GM18511 (cell line): ENCODE results near the gene KIF1A.

ENCODE experiments used
- ATAC-seq: cut with Tn5 transposase; IDR thresholded peaks from one replicate; pipeline ENCODE4 v1.9.1; 2021; ENCODE audit warnings: mild to moderate bottlenecking, moderate library complexity; ENCODE audit not compliant: unreplicated experiment

Gene KIF1A

DNA sequence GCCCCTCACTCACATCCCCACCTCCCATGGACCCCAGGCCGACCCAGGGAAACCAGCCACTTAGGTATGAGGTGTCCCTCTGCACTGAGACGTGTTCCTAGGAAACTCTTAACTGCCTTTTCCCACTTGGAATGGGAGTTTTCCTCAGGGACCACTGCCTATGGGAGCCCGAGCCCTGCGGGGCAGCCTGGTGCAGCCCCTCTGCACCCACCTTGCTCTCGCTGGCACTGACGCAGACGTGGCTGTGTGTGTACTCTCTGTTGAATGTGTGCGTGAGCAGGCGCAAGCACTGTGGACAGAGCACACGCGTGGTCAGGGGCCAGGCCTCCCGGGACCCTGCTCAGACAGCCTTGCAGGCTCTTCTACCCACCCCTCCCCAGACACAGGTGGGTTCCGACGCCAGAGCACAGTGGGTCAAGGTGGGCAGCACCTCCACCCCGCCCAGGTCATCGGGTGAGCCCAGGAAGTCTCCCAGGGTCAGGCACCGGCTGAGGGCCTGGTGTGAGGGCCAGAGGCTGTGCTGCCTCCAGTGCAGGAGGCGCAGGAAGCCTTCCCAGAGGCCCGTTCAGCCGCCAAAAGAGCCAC lies 98.3 kb downstream of the KIF1A start:
- no peak for ATAC-seq

DNA sequence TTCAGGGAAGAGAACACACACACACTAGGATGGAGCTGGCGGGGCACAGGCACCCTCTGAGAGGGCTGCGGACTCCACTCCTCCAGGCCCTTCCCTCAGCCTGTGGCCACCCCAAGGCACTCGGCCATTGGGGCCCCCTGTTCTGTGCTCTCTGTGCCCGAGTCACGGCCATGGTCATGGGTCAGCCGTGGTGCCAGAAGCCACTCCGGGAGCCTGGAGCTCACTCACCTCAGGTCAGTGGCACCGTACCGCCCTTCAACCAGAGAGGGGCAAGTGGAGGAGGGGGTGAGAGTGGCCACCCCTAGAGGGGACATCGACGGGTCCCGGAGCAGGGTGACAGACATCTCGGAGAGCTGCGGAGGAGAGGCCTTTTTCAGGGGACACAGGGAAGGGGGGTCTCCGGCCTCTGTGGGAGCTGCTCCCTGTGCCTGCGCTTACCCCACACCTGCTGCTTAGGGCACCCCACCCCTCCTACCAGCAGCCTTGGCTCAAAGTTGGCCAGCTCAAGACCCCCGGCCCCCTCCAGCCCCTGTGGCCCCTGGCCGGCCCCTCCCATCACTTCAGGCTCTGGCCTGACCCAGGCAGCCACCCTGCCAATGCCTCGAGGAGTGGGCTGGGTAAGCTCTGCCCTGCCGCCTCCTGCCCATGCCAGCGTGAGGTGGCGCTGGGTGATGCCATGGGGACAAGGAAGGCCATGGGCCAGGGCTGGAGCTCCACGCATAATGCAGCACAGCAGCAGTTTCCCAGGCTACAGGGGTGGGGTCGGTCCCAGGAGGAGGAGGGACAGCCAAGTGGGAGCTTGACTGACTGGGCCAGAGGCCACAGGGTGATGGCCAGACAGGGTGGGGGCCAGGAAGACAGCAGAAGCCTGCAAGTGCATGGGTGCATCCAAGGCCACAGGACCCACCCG lies 99.1 kb downstream of the KIF1A start:
- no peak for ATAC-seq

DNA sequence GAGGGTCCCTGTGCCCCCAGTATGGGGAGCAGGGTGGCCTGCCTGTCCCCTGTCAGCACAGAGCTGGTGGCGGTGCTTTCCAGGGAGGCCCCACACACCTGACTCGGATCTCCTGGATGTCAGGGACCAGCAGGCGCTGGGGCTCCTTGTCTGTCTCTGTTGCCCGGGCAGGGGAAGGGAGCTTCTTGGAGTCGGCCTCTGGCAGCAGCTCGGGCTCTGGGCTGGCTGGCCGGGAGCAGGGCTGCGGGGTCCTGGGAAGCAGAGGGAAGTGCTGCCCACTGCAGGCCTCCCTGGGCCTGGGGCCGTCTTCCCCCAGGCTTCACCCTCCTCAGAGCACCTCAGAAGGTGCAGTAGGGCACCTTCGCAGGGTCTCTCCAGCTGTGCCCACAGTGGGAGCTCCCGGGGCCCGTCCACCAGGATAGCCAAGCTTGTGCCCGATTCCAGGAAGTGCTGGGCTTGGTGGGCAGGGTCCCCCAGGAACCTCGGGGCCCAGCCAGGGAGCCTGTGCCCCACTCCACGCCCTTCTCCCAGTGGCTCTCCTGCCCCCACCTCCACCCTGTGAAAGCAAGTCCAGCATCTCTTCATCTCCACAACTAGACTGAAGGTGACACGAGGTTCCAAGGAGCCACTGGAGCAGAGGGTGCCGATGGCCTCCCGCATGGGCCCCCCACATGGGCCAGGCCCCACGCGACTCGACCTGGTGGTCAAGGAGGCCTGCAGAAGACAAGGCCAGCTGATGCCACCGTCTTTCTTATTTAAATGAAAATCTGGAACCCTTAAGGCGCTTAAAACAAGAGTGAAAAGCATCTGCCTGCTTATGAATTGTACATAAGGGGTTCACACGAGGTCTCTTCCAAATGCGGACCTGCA lies 100.1 kb downstream of the KIF1A start:
- no peak for ATAC-seq

DNA sequence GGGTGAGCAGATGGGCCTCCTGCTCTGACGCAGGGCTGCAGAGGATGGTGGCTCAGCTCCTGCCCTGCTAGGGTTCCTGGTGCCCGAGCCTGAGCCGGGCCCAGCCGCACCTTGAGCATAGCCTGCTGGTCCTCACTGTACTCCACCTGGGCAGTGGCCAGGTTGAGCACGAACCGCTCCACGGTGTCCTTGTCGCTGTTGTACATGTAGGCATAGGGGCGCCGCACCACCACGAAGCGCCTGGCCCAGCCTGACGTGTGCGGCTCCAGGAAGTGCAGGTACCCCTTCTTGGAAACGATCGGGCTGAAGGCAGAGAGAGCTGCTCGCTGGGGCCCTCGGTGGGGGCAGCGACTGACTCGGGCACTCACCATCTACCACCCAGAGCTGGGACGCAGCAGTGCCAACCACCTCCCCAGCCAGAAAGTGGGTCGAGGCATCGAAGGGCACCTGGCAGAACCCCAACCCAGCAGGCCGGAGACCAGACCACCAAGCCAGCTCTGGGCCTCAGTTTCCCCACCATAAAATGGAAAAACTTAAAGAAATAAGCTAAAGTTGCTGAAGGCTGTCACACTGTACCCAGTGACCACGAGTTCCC lies 101.0 kb downstream of the KIF1A start:
- no peak for ATAC-seq

DNA sequence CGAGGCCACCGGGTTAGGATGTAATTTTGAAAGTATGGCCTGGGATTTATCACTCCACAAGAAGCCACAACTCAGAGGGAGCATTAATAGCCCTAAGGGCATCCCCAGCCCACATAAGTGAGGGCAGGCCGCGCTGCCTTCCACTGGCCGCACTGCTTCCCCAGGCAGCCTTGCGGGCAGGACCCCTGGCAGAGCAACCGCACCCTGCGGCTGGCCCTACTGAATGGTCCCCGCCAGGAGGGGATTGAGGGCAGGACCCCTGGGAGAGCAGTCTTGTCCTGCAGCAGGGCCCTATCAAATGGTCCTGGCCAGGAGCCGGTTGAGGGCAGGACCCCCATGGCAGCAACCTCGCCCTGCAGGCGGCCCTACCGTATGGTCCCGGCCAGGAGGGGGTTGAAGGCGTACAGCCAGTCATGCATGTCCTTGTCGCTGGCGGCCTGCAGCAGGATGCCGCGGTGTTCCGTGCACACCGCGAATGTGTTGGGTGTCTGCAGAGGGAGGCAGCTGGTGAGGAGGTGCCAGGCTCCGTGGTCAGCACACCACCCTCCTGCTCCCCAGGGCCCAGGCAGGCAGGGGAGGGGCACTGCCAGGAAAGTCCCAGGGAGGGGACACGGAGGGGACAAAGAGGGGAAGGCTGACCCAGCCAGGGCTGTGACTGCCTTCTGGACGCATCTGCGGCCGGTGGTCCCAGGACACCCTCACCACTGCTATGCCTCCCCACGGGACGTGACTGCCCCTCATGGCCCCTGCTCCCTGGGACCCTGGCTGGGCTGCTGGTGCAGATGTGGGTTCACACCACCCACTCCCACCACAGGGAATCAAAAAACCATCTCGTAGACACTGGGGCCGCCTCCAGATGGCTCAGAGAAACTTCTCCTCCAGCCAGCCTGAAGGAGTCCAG lies 102.1 kb downstream of the KIF1A start:
- ATAC-seq, result no peak

DNA sequence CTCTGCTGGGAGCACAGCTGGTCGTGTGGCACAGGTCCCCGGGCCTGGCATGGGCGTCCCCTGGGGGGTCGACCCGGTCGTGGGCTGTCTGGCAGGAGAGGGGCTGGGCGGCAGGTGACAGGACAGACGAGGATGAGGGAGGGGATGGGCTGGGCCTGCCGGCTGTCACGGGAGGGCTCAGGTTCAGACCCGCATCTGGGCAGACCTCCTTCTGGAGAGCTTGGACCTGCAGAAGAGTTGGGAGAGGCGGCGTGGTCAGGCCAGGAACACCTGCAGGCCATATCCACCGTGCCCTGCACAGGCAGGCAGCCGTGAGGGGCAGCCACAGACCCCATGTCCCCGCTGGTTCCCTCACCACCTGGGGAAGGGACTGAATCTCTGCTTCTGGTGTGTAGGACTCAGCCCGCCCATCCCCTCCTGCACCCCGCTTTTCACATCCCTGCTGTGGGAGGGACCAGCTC lies 102.8 kb downstream of the KIF1A start:
- no peak for ATAC-seq

DNA sequence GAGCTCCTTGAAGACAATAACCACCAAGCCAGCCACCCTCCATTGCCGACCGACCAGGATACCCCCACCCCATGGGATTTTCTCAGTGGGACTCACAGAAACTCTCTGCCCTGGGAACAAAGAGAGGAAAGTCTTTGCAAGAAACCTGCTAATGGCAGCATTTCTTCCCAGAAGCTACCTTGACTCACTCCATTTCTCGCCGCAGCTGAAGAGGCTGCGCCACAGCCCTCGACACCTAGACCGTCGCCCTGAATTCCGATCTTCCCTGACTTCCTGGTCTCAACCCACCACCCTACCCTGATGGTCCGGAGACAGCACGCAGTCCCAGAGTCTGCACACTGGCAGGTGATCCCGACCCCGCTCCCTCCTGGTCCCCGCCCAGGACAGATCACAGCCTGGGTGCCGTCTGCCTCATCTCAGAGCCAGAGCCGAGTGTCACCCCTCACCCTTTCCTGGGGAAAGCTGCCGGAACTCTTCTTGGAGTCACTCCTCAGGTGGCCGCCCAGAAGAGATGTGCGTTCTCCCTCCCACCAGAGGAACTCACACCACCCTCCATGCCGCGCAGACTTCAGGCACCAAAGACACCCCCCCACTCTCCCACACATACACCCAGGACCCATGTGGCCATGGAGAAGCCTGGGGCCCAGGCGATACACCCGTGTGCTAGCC lies 103.8 kb downstream of the KIF1A start:
- ATAC-seq, result no peak

DNA sequence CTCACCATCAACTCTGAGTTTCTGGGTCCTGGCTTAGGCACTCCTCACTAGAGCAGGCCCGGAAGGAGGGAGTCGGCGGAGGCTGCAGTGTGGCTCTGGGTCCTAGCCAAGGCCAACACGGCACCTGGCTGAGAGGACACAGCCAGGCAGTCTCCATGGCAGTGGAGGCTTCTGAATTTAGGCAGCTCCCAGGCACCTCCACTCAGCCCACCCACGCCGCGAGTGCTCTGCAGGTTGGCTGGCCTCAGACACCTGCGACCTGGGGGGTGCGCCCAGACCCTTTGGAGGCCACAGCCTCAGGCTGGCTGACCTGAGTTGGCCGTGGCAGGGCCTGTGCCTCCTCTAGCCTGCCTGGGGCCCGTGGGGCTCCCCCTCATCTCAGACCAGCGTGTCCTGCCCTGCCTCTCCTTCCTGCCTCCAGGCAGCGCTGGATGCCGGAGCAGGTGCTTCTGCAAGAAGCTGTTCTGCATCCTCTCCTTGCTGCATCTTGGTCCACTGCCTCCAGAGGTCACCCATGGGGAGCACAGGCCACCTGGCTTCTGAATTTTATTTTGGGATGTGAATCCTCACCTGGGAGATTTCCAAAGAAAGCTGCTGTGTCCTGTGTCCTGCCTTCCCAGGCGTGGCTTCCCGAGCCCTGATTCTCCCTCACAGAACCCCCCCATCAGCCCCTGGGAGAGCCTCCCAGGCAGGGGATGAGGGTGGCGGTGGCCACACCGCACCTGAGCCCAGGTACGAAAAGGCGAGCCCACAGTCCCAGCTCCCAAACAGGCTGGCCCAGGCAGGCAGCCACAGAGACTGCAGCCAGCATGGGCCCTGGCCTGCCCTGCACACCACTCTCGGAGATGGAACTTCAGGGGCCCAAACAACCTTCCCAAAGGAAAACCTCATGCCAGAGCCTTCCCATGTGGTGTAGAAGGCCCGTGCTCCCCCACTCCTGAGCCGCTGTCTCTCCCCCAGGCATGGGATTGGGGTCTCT lies 105.0 kb downstream of the KIF1A start:
- no peak for ATAC-seq

DNA sequence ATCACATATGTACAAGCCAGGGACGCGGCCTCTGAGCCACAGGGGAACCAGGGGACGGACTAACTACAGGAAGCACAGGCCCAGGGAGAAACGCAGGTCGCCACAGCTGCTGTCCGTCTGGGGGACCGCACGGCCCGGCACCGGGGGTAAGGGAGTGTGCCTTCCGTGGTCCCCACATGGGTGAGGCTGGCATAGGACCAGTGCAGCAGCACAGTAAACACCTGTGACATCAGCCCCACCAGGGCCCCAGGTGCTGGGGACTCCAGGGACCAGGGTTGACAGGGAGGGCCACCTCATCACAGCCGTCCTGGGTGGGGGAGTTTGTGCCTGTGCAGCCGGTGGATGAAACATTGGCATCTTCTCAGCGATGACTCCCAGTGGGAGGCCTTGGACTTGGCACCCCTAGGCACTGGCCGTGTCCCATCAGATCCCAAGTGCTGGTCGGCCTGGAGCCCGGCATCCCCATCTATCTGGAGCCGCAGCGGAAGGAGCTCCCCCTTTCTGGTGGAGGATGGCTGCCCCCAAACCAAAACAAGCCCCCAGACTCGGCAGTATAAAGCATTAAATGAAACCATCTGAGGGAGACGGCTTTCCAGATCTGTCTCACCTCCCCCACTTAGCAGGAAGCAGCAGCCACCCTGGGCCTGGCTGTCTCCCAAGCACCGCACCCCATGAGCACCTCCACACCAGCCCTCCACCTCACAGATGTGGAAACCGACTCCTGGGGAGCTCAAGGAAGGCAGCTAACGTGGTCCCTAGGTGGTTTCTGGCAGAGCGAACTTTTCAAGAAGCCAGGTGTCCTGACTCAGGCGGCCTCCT lies 105.9 kb downstream of the KIF1A start:
- no peak for ATAC-seq

DNA sequence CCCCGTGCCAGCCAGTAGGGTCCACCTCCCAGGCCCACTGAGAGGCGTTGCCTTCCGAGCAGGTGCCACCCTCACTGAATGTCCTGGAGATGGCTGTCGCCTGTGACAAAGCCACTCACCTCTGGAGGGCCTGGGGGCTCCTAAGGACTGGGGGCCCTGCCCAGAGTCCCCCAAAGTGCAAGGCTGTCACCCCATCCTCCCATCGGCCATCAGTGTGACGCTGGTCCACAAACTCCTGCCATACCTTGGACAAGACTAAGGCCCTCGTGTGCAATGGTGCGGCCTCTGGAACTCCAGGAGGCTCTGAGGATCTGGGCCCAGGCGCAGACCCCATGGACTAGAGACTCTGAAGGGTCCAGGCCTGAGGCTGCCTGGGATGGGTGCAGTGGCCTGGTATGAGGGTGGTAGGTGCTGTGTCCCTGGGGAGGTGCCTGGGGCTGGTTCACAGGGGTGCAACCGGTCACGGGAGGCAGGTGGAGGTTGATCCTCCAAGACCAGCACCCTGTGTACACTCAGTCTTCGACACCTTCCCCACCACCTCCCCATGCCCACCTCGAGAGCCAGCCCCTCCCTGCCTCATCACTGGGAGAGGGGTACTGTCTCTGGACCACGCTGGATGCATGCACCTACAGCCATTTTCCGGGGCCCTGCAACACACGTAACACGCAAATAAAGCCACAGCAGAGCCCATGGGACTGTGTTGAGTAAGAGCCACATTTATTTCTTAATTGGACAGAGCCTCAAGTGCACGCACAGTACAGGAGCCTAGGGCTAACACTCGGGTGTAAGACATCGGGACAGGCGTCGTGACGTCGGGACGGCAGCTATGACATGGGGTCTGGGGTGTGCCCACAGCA lies 106.7 kb downstream of the KIF1A start:
- ATAC-seq, result no peak

DNA sequence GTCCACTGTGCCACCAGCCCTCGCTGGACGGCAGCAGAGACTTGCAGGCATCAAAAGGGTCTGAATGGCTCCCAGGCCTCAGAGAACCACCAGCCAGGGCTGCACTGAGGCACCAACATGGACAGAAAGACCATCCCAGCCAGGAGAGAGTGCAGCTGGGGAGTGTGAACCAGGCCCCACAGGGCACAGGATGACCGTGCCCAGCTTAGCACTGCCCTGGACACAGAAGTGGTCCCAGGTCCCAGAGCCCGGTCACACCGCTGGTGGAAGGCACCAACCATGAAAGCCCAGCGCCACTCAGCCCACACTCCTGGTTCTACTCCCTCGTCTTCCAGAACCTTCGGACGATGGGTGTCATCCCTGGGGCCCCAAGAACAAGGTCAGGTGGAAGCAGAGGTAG lies 107.9 kb downstream of the KIF1A start:
- ATAC-seq, result no peak

DNA sequence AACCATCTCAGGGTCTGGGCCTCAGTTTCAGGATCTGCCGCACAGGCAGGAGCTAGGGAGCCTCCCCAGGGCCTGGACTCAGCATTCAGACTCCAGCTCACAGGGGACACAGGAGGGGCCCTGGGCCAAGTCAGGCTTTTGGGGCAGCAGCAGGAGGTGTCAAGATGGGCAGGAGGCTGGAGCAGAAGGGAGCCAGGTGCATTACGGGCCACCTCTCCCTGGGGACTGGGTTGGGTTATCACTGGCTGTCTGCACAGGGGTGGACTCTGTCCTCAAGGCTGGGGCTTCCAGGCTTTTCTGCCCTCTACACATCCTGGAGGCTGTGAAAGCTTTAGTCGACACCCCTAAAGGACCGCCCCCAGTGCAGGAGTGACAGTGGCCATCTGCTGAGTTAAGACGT lies 108.3 kb downstream of the KIF1A start:
- ATAC-seq, result no peak

DNA sequence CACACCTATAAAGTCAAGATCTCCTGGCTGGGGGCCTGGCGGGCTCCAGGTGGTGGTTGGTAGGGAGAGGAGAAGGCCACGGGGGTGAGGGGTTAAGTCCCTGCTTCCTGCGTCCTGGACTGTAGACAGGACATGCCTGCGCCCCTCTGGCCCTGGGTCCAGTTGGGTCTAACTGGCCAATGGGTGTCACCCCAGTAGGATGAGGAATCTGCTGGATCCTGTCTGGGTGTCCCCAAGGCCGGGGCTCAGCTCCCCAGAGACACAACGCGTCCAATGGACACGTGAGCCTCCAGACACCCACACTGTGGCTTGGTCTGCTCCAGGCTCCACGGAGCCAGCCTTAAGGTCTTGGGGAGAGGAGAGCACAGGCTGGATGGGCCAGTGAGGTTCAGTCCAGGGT lies 108.7 kb downstream of the KIF1A start:
- no peak for ATAC-seq

DNA sequence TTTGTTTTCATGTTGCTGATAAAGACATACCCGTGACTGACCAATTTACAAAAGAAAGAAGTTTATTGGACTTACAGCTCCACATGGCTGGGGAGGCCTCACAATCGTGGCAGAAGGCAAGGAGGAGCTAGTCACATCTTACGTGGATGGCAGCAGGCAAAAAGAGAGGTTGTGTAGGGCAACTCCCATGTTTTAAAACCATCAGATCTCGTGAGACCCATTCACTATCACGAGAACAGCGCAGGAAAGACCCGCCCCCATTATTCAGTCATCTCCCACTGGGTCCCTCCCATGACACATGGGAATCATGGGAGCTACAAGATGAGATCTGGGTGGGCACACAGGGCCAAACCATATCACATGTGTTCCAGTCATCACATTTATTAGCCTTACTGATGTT lies 111.6 kb downstream of the KIF1A start:
- ATAC-seq, result no peak

DNA sequence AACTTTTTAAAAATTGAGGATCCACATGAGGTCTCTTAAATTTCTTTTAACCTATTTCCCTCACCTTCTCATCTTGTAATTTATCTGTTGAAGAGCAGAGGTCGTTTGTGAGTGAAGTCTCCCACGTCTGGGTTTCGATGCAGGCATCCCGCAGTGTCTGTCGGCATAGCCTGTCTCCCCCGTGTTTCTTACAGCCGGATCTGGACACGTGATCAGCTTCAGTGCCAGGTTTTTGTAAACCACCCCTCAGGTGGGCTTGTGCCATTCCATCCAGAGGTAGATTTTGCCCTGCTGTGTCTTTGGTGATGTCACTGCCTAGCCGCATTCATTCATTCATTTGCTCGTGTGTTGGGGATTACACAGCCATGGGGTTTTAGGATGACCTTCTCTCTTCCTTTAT lies 112.2 kb downstream of the KIF1A start:
- ATAC-seq, result no peak

DNA sequence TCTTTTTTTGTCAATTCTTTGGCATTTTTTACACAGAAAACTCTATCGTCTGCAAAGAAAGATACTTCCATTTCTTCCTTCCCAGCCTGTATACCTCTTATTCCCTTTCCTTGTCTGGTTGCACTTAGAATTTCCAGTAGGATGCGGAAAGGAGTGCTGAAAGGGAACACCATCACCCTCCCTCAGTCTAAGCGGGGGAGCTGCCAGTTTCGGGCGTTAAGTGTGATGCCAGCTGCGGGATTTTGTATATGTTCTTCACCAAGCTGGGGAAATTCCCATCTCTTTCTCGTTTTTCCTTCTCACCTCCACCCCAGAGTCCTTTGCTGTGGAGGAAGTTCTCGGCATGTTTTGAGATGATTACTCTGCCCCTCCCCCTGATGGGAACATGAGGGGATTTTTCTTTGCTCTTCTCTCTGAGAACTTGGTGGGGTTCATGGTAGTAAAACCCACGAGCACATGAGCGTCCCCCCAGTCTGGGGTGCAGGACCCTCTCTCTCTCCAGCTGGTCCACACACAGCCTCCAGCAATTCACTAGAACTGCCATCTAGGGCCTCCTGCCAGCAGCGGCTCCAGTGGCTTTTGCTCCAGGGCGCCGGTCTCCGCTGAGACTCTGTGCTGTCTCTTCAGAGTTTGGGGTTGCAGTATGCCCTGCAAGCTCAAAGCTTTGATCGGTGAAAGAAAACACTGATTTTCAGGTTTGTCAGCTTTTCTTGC lies 112.8 kb downstream of the KIF1A start:
- ATAC-seq, result no peak
